OCI-LY3 (cell line): Measurements from ENCODE around the gene MZT2B.
"Not testable (repeated sequence)": the region's sequence is repeated elsewhere in the genome, so short reads cannot be mapped to it uniquely, and the experiment has no call there.

Experiments used
- CTCF ChIP-seq: fragments of 200-600, 300-600 bp; sonication (generic); IDR thresholded peaks from 2 replicates; pipeline ENCODE4 v1.5.1; 2014; ENCODE audit warnings: antibody characterized with exemption, low read length, low read depth
- EZH2phosphoT487 ChIP-seq: fragments of 200-600 bp; shearing (Covaris generic); IDR thresholded peaks from 2 replicates; pipeline ENCODE4 v1.6.1; 2018; ENCODE audit warnings: antibody characterized with exemption, mixed run types, low read depth

- TF ChIP-seq CTCF, EZH2phosphoT487: not testable (repeated sequence)
Measured at GRCh38 chr2:130230376-130230775, 48.3 kb downstream of the MZT2B start.
